Activated CD4-positive, alpha-beta T cell treated with anti-CD3 and anti-CD28 coated beads, Interleukin-2, amount 50 U/mL, for 16 hours (primary cell): ENCODE data around the gene TREH.
"Not testable (repeated sequence)": the region's sequence is repeated elsewhere in the genome, so short reads cannot be mapped to it uniquely, and the experiment has no call there.

Experiments used
- DNase-seq: peaks from one replicate; pipeline ENCODE4 v3.0.0-alpha.2; 2020

TREH gene

GRCh38 chr11:118679483-118679882 is at the start of gene TREH:
Gene TREH, minus strand, starts transcription at chr11:118679650. Its CDS starts 23 bp downstream, at chr11:118679627.
- no peak for DNase-seq

GRCh38 chr11:118728112-118728511 is 48.7 kb upstream of the TREH start:
- not testable (repeated sequence) for DNase-seq

GRCh38 chr11:118727721-118728066 is 48.2 kb upstream of the TREH start:
- not testable (repeated sequence) for DNase-seq

- DNase-seq, result not testable (repeated sequence)
Observed at GRCh38 chr11:118727001-118727720, 47.7 kb upstream of the TREH start.

GRCh38 chr11:118721478-118722015 is 42.1 kb upstream of the TREH start:
- not testable (repeated sequence) for DNase-seq

- not testable (repeated sequence) for DNase-seq
Observed at GRCh38 chr11:118720740-118721139, 41.3 kb upstream of the TREH start.

GRCh38 chr11:118720078-118720477 is 40.6 kb upstream of the TREH start:
- DNase-seq, result not testable (repeated sequence)

GRCh38 chr11:118718562-118718961 is 39.1 kb upstream of the TREH start:
- not testable (repeated sequence) for DNase-seq

GRCh38 chr11:118717733-118718132 is 38.3 kb upstream of the TREH start:
- DNase-seq, result not testable (repeated sequence)

- not testable (repeated sequence) for DNase-seq
Observed at GRCh38 chr11:118717221-118717620, 37.8 kb upstream of the TREH start.

- DNase-seq, result no peak
Observed at GRCh38 chr11:118715837-118716260, 36.4 kb upstream of the TREH start.

- no peak for DNase-seq
Observed at GRCh38 chr11:118715245-118715831, 35.9 kb upstream of the TREH start.

GRCh38 chr11:118714816-118715215 is 35.4 kb upstream of the TREH start:
- no peak for DNase-seq

- not testable (repeated sequence) for DNase-seq
Observed at GRCh38 chr11:118714416-118714815, 35.0 kb upstream of the TREH start.

- DNase-seq, result no peak
Observed at GRCh38 chr11:118708296-118708695, 28.8 kb upstream of the TREH start.

- DNase-seq, result no peak
Observed at GRCh38 chr11:118706546-118706825, 27.0 kb upstream of the TREH start.

GRCh38 chr11:118705791-118706545 is 26.5 kb upstream of the TREH start:
- no peak for DNase-seq

GRCh38 chr11:118705111-118705741 is 25.8 kb upstream of the TREH start:
- DNase-seq, result peak; percentile 23

GRCh38 chr11:118703563-118704106 is 24.2 kb upstream of the TREH start:
- no peak for DNase-seq

- DNase-seq, result no peak
Observed at GRCh38 chr11:118699506-118700220, 20.2 kb upstream of the TREH start.

GRCh38 chr11:118697346-118697745 is 17.9 kb upstream of the TREH start:
- no peak for DNase-seq

- no peak for DNase-seq
Observed at GRCh38 chr11:118696673-118697226, 17.3 kb upstream of the TREH start.
